Endothelial cell (in vitro differentiated cells): ENCODE measurements around the gene PARD3B. TPM values are rescaled to one million over a fixed set of nuclear protein-coding genes. Genes with fewer than 3 reads are reported as not detected.

Experiments
- DNase-seq: peaks from one replicate; pipeline ENCODE4 v3.0.0; 2021; ENCODE audit warnings: low spot score
- H3K27ac Mint-ChIP-seq: one replicate; pipeline ENCODE4 v1.8.0; 2021; ENCODE audit warnings: mixed read lengths, inconsistent platforms; ENCODE audit not compliant: unreplicated experiment
- H3K27me3 Mint-ChIP-seq: one replicate; pipeline ENCODE4 v1.8.0; 2021; ENCODE audit warnings: mild to moderate bottlenecking, moderate library complexity, mixed read lengths, inconsistent platforms; ENCODE audit not compliant: unreplicated experiment
- H3K36me3 Mint-ChIP-seq: one replicate; pipeline ENCODE4 v1.8.0; 2021; ENCODE audit warnings: mild to moderate bottlenecking, low read depth, mixed read lengths, inconsistent platforms; ENCODE audit not compliant: unreplicated experiment
- H3K4me1 Mint-ChIP-seq: one replicate; pipeline ENCODE4 v1.8.0; 2021; ENCODE audit warnings: mild to moderate bottlenecking, mixed read lengths, inconsistent platforms; ENCODE audit not compliant: unreplicated experiment
- H3K4me3 Mint-ChIP-seq: one replicate; pipeline ENCODE4 v1.8.0; 2021; ENCODE audit warnings: mild to moderate bottlenecking, mixed read lengths, inconsistent platforms; ENCODE audit not compliant: unreplicated experiment
- H3K9me3 Mint-ChIP-seq: one replicate; pipeline ENCODE4 v1.8.0; 2021; ENCODE audit warnings: mixed read lengths, inconsistent platforms; ENCODE audit not compliant: unreplicated experiment
- CTCF ChIP-seq: fragments of 200-600 bp; sonication (generic); IDR thresholded peaks from one replicate; pipeline ENCODE4 v1.5.0; 2021; ENCODE audit warnings: antibody characterized with exemption; ENCODE audit not compliant: unreplicated experiment
- total RNA-seq: library from RNA; stranded (reverse); fragmentation: NEBNext Ultra II Directional; extraction: Animal tissue kit (Norgen Biotek cat#: 25700); gene quantifications from one replicate; pipeline ENCODE4 v1.2.1, GENCODE V29; 2021; ENCODE audit not compliant: unreplicated experiment

The PARD3B gene
- total RNA-seq, 1 donor from 2014 or later, result 17.4 TPM

DNA sequence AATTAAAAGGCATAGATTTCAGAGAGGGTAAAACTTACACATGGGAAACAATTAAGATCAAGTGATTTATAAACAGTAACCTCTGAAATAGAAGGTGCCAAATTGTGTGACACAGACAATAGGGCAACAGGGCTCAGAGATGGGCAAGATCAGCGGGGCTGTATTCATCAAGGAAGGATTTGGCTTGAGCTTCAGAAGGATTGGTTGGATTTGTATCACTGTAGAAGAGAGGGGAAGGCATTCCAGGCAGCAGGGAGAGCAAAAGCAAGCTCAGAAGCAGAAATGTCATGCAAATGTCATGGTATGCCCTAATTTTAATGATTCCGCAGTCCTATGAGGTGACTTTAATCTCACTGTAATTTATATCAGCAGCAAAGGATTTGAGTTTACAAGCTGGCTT lies 722.0 kb downstream of the PARD3B start:
- Mint-ChIP-seq H3K27ac (no peak overlapping the region), H3K9me3 (no peaks in the 10 kb centered on the region), H3K4me3 (no peak overlapping the region), H3K36me3 (no peaks in the 10 kb centered on the region), H3K4me1 (peaks cover 10% of the 10 kb centered on the region), H3K27me3 (peaks cover 1% of the 10 kb centered on the region)
- no peak for TF ChIP-seq CTCF
- no peak for DNase-seq

GRCh38 chr2:205270689-205271088 lies 725.4 kb downstream of the PARD3B start:
- Mint-ChIP-seq H3K4me1 (peaks cover 25% of the 10 kb centered on the region), H3K27ac (peak overlapping the region; percentile 39), H3K9me3 (no peaks in the 10 kb centered on the region)

DNA sequence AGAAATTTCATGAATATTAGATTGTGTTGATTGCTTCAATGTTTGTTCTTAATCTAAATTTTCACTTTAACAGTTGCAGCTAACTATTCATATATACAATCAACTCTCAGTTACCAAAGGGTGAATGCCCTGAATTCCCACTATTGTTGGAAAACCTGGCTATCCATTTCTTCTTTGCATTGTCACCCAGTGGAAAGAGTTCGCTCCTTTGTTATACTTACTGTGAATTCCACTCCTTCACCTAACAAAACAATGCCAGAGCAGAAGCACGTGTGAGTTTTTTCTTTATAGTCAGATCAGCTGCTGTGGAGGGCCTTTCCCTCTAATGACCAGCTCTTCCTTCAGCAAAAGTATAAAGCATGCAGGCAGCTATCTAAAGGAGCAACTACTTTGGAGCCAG lies 727.9 kb downstream of the PARD3B start:
- Mint-ChIP-seq H3K9me3 (no peaks in the 10 kb centered on the region), H3K27ac (peak overlapping the region; percentile 57), H3K27me3 (peaks cover 1% of the 10 kb centered on the region), H3K36me3 (no peaks in the 10 kb centered on the region), H3K4me3 (no peak overlapping the region), H3K4me1 (peaks cover 32% of the 10 kb centered on the region)
- TF ChIP-seq CTCF, result no peak
- no peak for DNase-seq

More at GRCh38 chr2:205270689-205271088, 725.4 kb downstream of the PARD3B start:
- Mint-ChIP-seq H3K36me3 (no peaks in the 10 kb centered on the region), H3K27me3 (peaks cover 1% of the 10 kb centered on the region), H3K4me3 (no peak overlapping the region)
- no peak for TF ChIP-seq CTCF
- peak; percentile 37 for DNase-seq

DNA sequence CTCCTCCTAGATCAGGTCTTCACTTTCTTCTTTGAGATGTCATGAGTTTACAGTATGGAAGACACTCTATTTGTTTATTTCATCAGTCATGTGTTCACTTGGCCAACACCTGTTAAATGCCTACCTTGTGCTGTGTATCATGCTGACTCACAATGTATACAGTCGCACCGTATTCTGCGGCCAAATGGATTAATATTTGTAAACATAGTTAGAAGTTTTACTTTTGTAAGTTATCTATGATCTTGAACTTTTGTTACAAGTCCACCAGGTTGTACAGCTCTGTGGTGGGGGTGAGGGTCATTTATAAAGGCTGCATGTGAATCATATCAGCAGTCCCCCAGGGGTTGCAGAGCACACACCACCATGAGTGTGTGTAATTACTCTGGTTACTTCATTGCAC lies 728.4 kb downstream of the PARD3B start:
- Mint-ChIP-seq H3K9me3 (no peaks in the 10 kb centered on the region), H3K27me3 (peaks cover 1% of the 10 kb centered on the region), H3K36me3 (no peaks in the 10 kb centered on the region), H3K4me1 (peaks cover 32% of the 10 kb centered on the region), H3K4me3 (no peak overlapping the region), H3K27ac (peak overlapping the region; percentile 57)
- TF ChIP-seq CTCF, result no peak
- DNase-seq, result no peak

GRCh38 chr2:205274801-205275200 lies 729.5 kb downstream of the PARD3B start:
- H3K27me3 Mint-ChIP-seq, result peaks cover 1% of the 10 kb centered on the region
- peaks cover 32% of the 10 kb centered on the region for H3K4me1 Mint-ChIP-seq
- H3K27ac Mint-ChIP-seq, result no peak overlapping the region
- no peaks in the 10 kb centered on the region for H3K36me3 Mint-ChIP-seq
- no peaks in the 10 kb centered on the region for H3K9me3 Mint-ChIP-seq
- no peak for TF ChIP-seq CTCF
- DNase-seq, result no peak
- no peak overlapping the region for H3K4me3 Mint-ChIP-seq
